GM13976 (cell line): Measurements from ENCODE around the gene ARHGEF16.
A peak's percentile ranks its signal among the peaks of the same experiment; 100 is the strongest.

Experiments used
- DNase-seq: peaks from one replicate; pipeline ENCODE4 v3.0.0; 2012; ENCODE audit warnings: low spot score
- in situ Hi-C: fragments of 300-500 bp; cut with MboI; formaldehyde crosslinking; loops from one replicate; pipeline ENCODE4 v1.12.0; 2022; ENCODE audit warnings: low sequenced_read_pairs, mixed read lengths, inconsistent platforms; ENCODE audit not compliant: unreplicated experiment
- TF ChIP-seq, protein P1 (sequence below): IDR thresholded peaks from 2 replicates; pipeline ENCODE4 v1.5.1; 2012; ENCODE audit warnings: borderline replicate concordance, mild to moderate bottlenecking; ENCODE audit not compliant: insufficient read depth; ENCODE audit errors: extremely low read depth, missing control alignments, control extremely low read depth

The ARHGEF16 gene

GRCh38 chr1:3499611-3500010 lies 45.1 kb downstream of the ARHGEF16 start:
- TF ChIP-seq, protein P1, sequence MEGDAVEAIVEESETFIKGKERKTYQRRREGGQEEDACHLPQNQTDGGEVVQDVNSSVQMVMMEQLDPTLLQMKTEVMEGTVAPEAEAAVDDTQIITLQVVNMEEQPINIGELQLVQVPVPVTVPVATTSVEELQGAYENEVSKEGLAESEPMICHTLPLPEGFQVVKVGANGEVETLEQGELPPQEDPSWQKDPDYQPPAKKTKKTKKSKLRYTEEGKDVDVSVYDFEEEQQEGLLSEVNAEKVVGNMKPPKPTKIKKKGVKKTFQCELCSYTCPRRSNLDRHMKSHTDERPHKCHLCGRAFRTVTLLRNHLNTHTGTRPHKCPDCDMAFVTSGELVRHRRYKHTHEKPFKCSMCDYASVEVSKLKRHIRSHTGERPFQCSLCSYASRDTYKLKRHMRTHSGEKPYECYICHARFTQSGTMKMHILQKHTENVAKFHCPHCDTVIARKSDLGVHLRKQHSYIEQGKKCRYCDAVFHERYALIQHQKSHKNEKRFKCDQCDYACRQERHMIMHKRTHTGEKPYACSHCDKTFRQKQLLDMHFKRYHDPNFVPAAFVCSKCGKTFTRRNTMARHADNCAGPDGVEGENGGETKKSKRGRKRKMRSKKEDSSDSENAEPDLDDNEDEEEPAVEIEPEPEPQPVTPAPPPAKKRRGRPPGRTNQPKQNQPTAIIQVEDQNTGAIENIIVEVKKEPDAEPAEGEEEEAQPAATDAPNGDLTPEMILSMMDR: no peak
- no peak for DNase-seq
- in situ Hi-C loops: no loop called here

GRCh38 chr1:3500265-3500835 lies 45.9 kb downstream of the ARHGEF16 start:
- no peak for DNase-seq

DNA sequence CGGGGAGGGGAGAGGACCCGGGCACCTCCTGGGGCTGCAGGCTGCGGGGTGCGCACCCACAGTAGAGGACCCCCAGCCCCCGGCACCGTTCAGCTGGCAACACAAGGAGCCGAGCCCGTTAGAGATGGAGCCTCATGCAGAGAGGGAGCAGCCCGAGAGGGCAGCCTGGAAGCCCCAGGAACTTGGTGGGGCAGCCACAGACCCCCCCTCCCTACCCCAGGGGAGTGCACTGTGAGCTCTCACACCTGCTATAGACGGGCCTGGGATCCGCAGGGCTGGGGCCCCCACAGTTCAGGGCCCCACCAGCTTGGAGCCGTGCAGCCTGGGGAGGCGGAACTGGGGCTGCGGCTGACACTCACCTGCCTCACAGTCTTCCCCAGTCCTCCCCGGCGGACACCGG lies 47.0 kb downstream of the ARHGEF16 start:
- no peak for DNase-seq
- in situ Hi-C loops: no loop called here

More at GRCh38 chr1:3500265-3500835, 45.9 kb downstream of the ARHGEF16 start:
- TF ChIP-seq, protein P1: no peak
- in situ Hi-C loops: no loop called here

GRCh38 chr1:3501856-3502640 lies 47.6 kb downstream of the ARHGEF16 start:
- TF ChIP-seq, protein P1: no peak
- in situ Hi-C loops: no loop called here
- peak; percentile 80 for DNase-seq

More for the DNA sequence above, 47.0 kb downstream of the ARHGEF16 start:
- TF ChIP-seq, protein P1: no peak

DNA sequence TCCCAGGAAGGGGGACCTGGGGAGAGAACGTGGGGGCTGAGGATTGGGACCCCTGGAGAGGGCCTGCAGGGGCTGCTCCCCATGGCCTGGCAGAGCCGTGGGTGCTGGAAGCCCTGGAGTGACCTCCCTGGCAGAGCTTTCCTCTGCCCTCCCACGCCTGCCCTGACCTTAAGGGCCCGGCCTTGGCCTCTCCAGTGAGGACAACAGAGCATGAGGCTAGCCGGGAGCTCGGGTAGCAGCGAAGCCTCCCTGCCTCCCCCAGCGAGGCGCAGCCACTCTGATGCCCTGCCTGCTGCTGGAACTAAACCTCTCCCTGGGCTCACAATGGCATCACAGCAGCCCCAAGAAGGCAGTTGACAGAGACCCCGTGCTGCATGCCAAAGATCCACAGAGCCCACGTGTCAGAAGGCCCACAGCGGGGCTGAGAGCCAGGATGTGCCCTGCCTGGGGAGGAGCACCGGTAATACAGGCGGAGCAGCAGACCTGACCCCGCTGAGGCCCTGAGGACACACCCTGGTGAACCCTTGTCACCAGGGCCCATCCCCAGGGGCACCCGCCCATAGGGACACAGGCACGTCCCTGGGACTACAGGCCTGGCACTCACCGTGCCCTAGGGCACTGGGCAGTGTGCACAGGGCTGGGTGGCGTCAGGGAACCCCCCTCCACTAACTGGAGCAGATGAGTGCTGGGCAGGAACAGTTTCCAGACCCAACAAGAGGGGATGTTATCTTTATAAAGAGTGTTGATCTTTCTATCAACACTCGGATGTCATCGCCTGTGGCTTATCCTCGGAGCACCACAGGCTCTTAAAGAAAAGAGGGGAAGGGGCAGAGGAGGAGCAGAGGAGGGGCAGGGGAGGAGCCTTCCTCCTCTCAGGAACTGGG lies 48.4 kb downstream of the ARHGEF16 start:
- in situ Hi-C loops: no loop called here
- DNase-seq: no peak
- TF ChIP-seq, protein P1: no peak

DNA sequence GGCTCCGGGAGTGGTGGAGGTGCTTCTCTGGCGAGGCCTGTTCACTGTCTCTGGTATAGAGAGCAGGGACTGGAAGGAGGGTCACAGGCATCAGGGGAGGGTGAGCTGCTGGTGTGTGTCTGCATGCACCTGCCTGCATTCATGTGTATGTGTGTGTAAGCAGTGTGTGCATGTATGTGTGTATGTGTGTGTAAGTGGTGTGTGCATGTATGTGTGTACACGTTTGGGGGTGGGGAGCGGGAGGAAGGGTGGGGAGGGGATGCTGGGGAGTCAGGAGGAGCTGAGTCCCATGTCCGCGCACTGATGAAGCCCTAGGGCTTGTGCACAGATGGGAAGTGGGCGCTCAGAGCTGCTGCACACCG lies 49.0 kb downstream of the ARHGEF16 start:
- no peak for DNase-seq
- TF ChIP-seq, protein P1: no peak
- in situ Hi-C loops: no loop called here
